NCI-H1930 (cell line): ENCODE data around the gene PDCD1.
"Not testable (repeated sequence)": the region's sequence is repeated elsewhere in the genome, so short reads cannot be mapped to it uniquely, and the experiment has no call there.

Experiments
- DNase-seq, 2 experiments: peaks; one replicate each; lab custom pipeline; 2025; lab: John Stamatoyannopoulos, UW

PDCD1 gene

DNA sequence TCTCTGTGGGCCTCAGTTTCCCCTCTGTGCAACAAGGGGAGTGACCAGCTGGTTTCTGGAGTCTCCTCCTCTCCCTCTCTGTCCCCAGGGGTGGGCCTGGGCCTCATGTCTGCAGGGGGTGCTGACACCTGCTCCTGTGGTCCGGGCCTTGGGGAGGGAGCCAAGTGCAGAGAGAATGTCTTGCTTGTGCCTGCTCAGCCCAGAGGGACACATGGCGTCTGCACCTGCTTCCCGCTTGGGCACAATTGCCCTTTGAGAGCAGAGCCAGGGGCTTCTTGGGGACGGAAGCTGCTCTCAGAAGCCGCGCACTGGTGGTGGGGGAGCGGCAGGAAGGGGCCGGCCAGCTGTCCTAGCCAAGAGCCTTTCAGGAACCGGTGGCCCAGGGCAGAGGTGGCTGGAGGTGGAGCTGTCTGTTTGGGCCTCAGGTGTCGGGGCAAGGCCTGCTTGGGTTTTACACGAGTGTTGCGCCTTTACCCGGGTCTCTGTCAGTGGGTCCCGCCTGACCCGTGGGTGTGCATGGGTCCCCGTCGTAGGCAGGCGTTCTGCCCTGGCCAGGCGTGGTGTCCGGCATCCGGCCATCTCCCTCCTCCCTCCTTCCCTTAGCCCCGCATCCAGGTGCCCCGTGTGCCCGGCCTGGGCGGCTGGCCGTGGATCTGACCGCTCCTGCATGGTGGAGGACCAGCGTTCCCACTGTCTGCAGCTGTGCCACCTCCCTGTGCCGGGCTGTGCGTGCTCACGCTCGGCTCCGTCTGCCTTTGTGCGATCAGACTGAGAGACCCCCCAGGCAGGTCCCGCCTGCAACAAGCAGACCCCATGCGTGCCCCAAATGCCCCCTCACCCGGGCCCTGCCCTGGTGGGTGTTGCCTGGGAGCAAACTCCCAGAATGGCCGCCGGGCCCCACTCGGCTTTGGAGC lies 45.7 kb downstream of the PDCD1 start:
- DNase-seq, result no peak

DNA sequence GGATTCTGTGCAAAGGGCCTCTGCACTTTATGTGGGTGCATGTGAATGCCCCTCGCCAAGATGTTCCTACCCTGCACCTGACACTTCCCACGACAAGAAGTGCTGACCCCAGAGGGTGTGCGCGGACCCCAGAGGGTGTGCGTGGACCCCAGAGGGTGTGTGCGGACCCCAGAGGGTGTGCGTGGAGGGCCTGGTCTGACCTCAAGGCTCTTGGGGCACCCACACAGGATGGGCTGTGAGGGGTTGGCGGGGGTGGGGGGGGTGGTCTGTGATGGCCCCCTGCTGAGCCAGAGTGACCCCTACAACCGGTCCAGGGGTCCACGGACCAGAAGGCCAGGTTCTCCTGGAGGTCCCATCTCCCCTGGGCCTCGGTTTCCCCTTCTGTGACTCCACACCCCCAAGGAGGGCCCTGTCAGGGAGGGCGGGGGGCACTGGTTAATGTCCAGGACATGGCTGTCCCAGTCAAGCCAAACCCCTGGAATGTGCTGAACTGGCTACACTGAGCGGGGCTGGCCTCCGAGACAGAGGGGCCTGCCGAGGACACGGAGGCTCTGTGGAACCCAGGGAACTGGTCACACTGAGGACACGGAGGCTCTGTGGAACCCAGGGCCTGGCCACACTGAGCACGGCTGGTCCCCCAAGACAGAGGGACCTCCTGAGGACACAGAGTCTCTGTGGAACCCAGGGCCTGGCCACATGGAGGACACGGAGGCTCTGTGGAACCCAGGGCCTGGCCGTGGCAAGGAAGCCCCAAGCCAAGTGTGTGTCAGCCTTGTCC lies 46.6 kb downstream of the PDCD1 start:
- no peak for DNase-seq

DNA sequence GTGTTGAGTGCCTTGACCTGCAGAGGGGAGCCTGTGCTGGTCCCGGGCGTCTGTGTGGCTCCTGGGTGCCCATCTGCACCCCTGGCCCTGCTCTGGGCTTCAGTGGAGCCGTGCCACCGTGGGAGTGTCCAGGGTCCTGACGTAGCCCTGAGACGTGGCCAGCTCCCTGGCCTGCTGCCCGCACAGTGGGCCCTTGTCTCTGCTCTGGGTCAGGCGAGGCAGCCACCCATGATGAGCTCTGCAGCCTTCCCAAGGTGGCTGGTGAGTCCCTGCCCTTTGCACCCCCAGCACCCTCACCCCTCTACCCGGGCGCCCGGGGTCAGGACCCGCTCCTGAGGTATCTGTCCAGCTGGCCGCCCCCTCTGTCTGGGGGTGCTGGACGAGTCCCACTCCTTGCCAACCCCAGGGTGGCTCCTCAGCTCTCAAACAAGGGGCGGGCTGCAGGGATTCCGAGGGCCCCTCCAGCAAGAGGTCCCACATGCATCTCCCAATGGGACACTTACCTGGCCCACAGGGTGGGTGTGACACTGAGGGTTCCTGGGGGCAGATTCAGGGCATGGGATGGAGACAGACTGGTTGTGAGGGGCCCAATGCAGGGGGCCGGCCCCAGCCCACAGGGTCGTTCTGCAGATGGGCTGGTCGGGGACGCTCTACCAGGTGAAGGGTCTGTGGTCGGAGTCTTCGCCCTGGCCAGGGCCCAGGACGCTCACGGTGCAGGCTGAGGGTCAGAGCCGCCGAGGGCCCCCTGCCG lies 47.3 kb downstream of the PDCD1 start:
- DNase-seq, result no peak

DNA sequence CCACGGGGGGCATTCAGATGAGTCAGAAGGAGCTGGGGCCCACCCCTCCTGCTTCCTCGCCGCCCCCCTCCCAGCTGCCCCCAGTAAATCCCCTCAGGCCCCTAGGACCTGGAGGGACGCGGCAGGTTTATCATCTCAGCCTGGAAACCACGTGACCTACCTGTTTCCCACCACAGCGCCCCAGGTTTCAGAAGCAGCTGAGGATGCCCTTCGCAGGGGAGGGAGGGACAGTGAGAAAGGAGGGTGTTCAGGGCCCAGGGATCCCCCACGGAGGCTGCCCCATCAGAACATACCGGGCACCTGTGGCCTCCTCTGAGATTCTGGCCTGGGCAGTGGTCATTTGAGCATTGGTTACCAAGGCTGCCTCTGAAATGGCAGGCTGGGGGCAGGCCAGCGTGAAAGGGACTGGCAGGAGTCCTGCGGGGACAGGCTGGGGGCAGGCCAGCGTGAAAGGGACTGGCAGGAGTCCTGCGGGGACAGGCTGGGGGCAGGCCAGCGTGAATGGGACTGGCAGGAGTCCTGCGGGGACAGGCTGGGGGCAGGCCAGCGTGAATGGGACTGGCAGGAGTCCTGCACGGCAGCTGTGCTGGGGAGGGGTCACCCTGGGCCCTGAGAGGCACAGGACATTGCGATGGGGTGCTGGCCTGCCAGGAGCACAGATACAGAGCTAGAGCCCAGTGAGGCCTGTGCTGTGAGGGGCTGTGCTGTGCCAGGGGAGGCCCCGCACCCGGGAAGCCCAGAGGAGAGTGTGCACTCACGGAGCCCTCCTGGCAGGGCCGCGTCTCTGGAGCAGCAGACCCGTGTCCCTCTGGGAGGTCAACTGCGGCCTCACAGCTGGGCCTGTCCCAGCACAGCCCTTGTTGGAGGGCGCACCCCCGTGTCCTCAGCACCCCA lies 48.1 kb downstream of the PDCD1 start:
- DNase-seq, result no peak

DNA sequence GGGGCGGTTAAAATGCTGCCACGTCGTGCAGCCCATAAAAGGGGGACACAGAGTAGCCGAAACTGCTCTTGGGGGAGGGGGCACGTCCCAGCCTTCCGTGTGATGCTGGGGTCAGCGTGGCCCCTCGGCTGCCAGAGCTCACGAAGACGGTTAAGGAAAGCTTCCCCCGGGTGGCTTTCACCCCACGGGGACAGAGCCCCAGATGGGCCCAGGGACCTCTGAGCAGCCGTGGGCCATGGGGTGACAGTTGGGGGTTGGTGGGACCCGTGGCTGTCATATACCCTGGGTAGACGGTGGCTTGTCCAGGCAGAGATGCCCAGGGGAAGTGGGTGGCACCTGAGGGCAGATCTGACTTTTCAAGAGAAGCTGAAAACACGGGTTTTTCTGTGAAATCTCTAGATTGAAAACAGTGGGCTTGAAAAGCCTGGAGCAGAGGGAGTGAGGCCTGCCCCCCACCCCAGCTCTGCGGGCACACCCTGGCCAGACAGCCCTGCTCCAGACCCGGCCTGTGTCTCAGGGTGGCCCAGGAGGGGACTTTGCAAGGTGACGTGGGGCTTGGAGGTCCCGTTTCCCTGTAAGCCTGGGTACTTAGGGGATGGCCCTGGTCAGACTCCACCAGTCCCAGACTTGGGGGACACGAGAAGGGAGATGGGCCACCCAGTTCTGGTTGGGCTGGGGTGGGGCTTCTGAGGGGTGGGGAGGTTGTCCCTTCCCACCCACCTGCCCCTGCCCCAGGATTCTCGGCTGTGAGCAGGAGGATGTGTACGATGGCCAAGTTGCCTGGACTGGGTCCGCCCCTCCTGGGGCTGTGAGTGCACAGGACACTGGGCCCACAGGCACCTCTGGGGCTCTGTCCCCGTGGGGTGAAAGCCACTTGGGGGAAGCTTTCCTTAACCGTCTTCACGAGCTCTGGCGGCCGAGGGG lies 49.0 kb downstream of the PDCD1 start:
- DNase-seq, result no peak

DNA sequence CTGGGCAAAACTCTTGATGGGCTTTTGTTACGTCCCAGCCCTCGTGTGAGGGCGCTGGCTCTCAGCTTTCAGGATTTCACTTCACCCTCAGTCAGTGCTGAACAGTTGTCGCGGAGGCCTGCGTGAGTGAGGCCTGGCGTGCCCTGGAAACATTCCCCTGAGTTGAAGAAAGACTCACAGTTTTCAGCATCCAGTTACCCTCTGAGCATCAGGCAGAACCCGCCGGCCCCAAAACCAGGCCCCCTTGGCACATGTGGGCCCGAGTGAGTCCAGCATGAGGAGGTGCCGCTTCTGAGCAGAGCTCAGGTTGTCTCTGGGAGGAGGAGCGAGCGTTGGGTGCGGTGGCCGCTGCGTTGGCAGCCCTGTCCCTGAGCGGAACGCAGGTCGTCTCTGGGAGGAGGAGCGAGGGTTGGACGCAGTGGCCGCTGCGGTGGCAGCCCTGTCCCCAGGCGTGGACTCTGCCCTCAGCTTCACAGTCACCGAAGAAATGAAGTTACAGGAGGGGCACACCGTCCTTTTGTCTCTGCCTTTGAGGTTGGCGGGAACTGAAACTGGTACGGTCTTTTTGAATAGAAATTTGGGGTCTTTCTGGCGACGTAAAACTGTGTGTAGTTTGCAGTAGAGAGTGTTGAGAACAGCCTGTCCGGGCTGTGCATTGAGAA lies 49.8 kb downstream of the PDCD1 start, which contains the start of gene NEU4:
NEU4 (plus strand) TSS at position 473 of the 662 bp plus-strand sequence. CDS start 5,292 bp downstream, outside the sequence.
- DNase-seq, result no peak

DNA sequence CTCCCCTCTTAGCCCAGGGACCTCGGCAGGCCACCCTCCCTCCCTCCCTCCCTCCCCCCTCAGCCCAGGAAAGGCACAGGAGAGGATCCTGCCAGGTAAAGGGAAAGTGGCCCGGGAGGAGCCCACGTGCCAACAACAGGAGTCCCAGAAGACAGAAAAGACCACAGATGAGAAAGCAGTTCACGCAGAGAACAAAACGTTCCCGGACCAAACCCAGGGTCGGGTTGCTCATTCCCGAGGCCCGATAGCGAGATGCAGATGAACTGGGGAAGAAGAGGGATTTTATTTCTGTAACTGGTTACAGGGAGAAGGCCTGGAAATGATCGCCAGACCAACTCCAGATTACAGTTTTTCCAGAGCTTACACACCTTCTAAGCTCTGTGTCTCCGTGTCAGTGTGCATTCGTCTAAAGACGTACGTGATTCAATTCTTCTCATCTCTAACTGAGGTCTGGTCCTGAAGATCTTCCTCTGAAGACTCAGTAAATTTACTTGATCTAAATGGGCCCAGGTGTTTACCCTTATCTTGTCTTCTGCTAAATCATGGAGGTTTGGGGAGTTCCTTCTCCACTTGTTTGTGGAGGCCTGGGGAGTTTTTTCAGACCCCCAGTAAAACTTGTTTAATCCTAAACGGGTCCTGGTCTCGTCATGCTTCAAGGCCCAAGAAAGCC lies 50.5 kb downstream of the PDCD1 start:
- no peak for DNase-seq

DNA sequence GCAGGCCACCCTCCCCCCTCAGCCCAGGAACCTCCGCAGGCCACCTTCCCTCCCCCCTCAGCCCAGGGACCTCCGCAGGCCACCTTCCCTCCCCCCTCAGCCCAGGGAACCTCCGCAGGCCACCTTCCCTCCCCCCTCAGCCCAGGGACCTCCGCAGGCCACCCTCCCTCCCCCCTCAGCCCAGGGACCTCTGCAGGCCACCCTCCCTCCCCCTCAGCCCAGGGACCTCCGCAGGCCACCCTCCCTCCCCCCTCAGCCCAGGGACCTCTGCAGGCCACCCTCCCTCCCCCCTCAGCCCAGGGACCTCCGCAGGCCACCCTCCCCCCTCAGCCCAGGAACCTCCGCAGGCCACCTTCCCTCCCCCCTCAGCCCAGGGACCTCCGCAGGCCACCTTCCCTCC lies 52.5 kb downstream of the PDCD1 start:
- not testable (repeated sequence) for DNase-seq

DNA sequence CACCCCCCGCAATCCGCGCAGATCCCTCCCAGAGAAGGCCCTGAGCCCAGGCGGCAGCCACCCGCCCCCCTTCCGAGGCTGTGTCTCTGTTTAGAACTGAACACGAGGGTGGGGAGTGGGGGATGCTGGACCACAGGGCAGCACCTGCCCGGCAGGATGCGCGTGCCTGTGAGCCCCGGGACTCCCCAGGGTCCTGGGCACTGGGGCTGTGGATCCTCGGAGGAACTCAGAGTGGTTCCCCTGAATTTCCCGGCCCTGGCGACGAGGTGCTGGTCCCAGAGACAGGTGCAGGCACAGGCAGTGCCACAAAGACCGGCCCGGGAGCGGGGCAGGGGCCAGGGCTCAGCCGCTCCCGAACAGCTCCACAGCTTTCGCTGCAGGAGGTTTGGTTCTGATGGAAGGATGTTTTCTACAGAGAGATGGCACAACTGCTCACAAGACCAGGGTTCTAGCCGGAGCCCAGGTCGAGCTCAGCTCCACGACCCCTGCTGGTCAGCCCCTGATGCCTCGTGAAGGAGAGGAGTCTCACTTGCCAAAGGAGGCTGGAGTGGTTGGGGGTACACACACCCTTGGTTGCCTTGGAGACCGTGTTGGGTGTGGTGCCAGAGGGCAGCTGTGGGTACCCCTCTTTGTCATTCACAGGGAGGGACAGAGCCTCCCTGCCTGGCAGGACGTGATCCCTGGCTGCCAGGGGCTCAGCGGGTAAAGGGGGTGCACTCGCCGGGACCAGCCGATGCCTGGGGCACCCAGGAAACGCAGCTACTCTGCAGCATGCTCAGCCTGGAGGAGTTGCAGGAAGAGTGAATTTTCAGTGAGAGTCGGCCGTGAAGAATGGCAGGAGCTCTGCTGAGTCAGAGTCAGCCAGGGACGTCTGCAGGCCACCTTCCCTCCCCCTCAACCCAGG lies 54.1 kb downstream of the PDCD1 start:
- DNase-seq, result no peak

DNA sequence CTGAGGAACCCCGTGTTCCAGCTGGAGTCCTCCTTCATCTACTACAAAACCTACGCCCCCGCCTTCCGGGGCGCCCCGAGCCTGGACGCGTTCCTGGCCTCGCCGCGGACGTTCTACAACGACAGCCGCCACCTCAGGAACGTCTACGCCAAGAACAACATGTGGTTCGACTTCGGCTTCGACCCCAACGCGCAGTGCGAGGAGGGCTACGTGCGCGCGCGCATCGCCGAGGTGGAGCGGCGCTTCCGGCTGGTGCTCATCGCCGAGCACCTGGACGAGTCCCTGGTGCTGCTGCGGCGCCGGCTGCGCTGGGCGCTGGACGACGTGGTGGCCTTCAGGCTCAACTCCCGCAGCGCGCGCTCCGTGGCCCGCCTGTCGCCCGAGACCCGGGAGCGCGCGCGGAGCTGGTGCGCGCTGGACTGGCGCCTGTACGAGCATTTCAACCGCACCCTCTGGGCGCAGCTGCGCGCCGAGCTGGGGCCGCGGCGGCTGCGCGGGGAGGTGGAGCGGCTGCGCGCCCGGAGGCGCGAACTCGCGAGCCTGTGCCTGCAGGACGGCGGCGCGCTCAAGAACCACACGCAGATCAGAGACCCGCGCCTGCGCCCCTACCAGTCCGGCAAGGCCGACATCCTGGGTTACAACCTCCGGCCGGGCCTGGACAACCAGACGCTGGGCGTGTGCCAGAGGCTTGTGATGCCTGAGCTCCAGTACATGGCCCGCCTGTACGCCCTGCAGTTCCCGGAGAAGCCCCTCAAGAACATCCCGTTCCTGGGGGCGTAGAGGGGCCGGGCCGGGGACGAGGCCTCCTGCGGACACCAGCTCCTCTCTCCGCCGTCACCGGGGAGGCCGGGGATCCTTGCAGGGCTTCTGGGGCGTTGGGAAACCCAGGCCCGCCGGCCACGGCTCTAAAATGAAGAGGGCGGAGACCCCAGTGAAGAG lies 55.0 kb downstream of the PDCD1 start:
- peak; percentile 52 to 69 for DNase-seq

DNA sequence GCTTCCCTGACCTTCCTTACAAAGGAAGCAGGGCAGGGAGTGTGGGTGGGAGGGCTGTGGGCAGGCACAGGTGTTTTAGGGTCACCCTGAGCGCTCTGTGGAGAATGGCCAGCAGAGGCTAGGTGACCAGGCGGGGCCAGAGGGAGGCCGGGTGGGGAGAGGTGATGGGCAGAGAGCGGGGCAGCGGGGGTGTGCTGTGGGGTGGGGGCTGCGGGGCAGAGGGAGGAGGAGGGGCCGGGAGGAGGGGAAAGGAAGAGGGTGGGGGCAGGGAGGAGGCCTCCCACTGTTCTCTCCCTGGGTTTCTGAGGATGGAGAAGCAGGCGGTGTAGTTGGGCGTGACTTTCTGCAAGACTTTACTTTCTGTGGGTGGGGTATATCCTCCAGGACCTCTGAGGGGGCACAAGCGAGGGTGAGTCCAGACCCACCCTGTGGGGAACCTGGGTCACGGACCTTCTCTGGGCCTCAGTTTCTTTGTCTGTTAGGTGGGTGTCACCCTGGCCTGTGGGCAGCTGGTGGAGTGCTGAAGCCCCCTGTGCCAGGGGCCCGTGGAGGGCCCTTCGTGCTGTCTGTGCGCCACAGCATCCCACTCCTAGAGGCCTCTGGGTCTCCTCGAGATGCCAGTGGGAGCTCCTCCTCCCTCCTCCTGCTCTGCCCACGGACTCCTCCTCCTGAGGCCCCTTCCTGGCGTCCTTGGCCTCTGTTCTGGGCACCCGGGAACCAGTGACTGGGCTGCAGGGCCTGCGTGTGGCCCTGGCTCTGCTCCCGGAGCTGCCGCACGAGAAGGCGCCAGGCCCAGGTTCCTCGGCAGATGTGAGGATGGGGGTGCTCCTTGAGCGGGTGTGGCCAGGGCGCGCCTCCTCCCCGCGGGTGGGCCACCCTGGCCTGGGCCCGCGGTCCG lies 56.0 kb downstream of the PDCD1 start:
- no peak for DNase-seq

DNA sequence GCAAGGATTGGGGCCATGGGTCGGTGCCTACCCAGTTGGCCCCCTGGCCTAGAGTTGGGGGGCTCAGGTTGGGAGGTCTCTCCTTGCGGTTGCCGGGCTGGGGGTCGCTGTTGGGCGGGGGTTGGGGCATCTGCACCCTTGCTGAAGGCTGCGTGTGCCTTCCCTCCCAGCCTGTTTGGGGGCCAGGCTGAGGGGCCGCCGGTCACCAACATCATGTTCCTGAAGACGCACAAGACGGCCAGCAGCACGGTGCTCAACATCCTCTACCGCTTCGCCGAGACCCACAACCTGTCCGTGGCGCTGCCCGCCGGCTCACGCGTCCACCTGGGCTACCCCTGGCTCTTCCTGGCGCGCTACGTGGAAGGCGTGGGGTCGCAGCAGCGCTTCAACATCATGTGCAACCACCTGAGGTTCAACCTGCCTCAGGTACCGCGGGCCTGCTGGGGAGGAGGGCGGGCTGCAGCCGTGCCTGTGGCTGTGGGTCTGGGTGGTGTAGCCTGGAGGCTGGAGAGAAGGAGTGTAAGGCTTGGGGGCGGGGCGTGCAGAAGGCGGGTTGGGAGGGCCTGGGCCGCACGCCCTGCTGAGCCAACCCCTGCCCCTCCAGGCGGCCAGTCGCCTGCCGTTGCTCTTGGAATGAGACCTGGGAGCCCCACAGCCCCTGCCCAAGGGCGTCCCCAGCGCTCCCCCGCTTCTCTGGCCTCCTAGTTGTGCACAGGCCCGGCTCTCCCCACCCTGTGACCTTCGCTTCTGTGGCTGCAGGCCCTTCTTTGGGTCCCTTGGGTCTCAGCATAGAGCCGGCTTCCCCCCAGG lies 56.9 kb downstream of the PDCD1 start:
- no peak for DNase-seq

DNA sequence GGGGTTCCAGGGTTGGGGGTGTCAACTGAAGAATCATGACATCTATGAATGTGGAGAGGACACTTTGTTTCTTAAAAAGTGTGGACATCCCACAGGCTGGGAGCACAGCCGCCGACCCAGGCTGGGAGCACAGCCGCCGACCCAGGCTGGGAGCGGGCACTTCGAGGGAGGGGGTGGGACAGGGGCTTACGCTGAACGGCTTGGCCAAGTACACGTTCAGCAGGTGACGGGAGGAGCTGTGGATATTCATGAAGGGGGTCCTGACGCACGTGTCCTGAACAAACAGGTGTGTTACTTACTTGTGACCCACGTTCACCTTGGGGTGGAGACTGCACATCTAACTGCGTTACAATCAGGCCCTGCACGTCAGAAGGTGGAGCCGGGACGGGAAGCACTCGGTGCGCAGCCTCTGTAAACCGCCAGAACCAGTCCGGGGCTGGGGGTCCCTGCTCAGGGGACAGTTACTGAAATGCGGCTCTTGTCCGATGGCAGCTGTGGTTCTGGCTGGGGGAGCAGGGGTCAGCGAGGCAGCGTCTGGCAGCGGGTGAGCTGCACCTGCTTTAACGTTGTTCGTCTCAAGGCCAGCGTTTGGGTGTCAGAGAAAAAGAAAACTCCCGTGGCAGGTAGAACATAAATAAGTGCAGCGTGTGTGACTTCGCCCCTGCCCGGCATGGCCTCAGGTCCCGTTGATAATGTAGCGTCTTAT lies 58.3 kb downstream of the PDCD1 start:
- not testable (repeated sequence) for DNase-seq
